Mesothelial cell of epicardium (in vitro differentiated cells): ENCODE results near the gene ITPR1. TPM values are rescaled to one million over a fixed set of nuclear protein-coding genes. Genes with fewer than 3 reads are reported as not detected.

ENCODE experiments used
- DNase-seq, 2 experiments: peaks; one replicate each; pipeline ENCODE4 v3.0.0; 2021; ENCODE audit warnings: low spot score in 2 of 2; ENCODE audit not compliant: unreplicated experiment in 2 of 2
- H3K27ac Mint-ChIP-seq: 2 replicates; pipeline ENCODE4 v1.8.0; 2021; ENCODE audit warnings: mixed read lengths
- H3K27me3 Mint-ChIP-seq: 2 replicates; pipeline ENCODE4 v1.8.0; 2021; ENCODE audit warnings: low read depth, mixed read lengths
- H3K36me3 Mint-ChIP-seq: 2 replicates; pipeline ENCODE4 v1.8.0; 2021; ENCODE audit warnings: mixed read lengths
- H3K4me1 Mint-ChIP-seq: 2 replicates; pipeline ENCODE4 v1.8.0; 2021; ENCODE audit warnings: mixed read lengths
- H3K4me3 Mint-ChIP-seq: 2 replicates; pipeline ENCODE4 v1.8.0; 2021; ENCODE audit warnings: mild to moderate bottlenecking, moderate library complexity, mixed read lengths
- H3K9me3 Mint-ChIP-seq: 2 replicates; pipeline ENCODE4 v1.8.0; 2021; ENCODE audit warnings: mixed read lengths
- CTCF ChIP-seq: fragments of 200-600 bp; sonication (generic); IDR thresholded peaks from one replicate; pipeline ENCODE4 v1.5.0; 2021; ENCODE audit warnings: antibody characterized with exemption; ENCODE audit not compliant: unreplicated experiment
- total RNA-seq: library from RNA; stranded (reverse); gene quantifications from 3 replicates; pipeline ENCODE4 v1.2.1, GENCODE V29; 2021

ITPR1 gene
- total RNA-seq, 1 donor from 2014 or later: 21.3 TPM

GRCh38 chr3:4551051-4551711 lies 58.0 kb downstream of the ITPR1 start:
- Mint-ChIP-seq H3K4me1 (peaks cover 37% of the 10 kb centered on the region), H3K36me3 (no peaks in the 10 kb centered on the region), H3K9me3 (peaks cover 2% of the 10 kb centered on the region), H3K27me3 (peaks cover 15% of the 10 kb centered on the region), H3K4me3 (no peak overlapping the region), H3K27ac (peak overlapping the region; percentile 9)
- TF ChIP-seq CTCF: no peak
- no peak for DNase-seq

- no peak for DNase-seq
- H3K4me3 Mint-ChIP-seq: no peak overlapping the region
- H3K4me1 Mint-ChIP-seq: peaks cover 35% of the 10 kb centered on the region
- TF ChIP-seq CTCF: no peak
- peaks cover 9% of the 10 kb centered on the region for H3K9me3 Mint-ChIP-seq
- peak overlapping the region; percentile 9 for H3K27ac Mint-ChIP-seq
- peaks cover 17% of the 10 kb centered on the region for H3K27me3 Mint-ChIP-seq
- no peaks in the 10 kb centered on the region for H3K36me3 Mint-ChIP-seq
Measured at GRCh38 chr3:4551794-4552442, 58.8 kb downstream of the ITPR1 start.

GRCh38 chr3:4552811-4553210 lies 59.7 kb downstream of the ITPR1 start:
- H3K9me3 Mint-ChIP-seq: peaks cover 17% of the 10 kb centered on the region
- TF ChIP-seq CTCF: no peak
- H3K27ac Mint-ChIP-seq: no peak overlapping the region
- DNase-seq: no peak
- H3K36me3 Mint-ChIP-seq: peaks cover under 1% of the 10 kb centered on the region
- no peak overlapping the region for H3K4me3 Mint-ChIP-seq
- H3K27me3 Mint-ChIP-seq: peaks cover 17% of the 10 kb centered on the region
- H3K4me1 Mint-ChIP-seq: peaks cover 28% of the 10 kb centered on the region

- TF ChIP-seq CTCF: no peak
- Mint-ChIP-seq H3K36me3 (peaks cover 2% of the 10 kb centered on the region), H3K4me1 (peaks cover 15% of the 10 kb centered on the region)
Measured at GRCh38 chr3:4561661-4562060, 68.5 kb downstream of the ITPR1 start.

GRCh38 chr3:4562595-4562994 lies 69.4 kb downstream of the ITPR1 start:
- Mint-ChIP-seq H3K4me1 (peaks cover 15% of the 10 kb centered on the region), H3K36me3 (peaks cover 2% of the 10 kb centered on the region), H3K9me3 (peaks cover 11% of the 10 kb centered on the region), H3K27me3 (no peaks in the 10 kb centered on the region), H3K27ac (no peak overlapping the region), H3K4me3 (no peak overlapping the region)
- DNase-seq: no peak
- TF ChIP-seq CTCF: no peak

More at GRCh38 chr3:4561661-4562060, 68.5 kb downstream of the ITPR1 start:
- Mint-ChIP-seq H3K27ac (no peak overlapping the region), H3K9me3 (peaks cover 19% of the 10 kb centered on the region), H3K4me3 (no peak overlapping the region), H3K27me3 (no peaks in the 10 kb centered on the region)
- no peak for DNase-seq
